GM21576 (cell line): ENCODE results near the gene KIF11.
A peak's percentile ranks its signal among the peaks of the same experiment; 100 is the strongest.
"Not testable (repeated sequence)": the region's sequence is repeated elsewhere in the genome, so short reads cannot be mapped to it uniquely, and the experiment has no call there.

Experiments
- ATAC-seq: cut with Tn5 transposase; IDR thresholded peaks from one replicate; pipeline ENCODE4 v1.9.1; 2021; ENCODE audit warnings: mild to moderate bottlenecking, moderate library complexity; ENCODE audit not compliant: unreplicated experiment

KIF11 gene

DNA sequence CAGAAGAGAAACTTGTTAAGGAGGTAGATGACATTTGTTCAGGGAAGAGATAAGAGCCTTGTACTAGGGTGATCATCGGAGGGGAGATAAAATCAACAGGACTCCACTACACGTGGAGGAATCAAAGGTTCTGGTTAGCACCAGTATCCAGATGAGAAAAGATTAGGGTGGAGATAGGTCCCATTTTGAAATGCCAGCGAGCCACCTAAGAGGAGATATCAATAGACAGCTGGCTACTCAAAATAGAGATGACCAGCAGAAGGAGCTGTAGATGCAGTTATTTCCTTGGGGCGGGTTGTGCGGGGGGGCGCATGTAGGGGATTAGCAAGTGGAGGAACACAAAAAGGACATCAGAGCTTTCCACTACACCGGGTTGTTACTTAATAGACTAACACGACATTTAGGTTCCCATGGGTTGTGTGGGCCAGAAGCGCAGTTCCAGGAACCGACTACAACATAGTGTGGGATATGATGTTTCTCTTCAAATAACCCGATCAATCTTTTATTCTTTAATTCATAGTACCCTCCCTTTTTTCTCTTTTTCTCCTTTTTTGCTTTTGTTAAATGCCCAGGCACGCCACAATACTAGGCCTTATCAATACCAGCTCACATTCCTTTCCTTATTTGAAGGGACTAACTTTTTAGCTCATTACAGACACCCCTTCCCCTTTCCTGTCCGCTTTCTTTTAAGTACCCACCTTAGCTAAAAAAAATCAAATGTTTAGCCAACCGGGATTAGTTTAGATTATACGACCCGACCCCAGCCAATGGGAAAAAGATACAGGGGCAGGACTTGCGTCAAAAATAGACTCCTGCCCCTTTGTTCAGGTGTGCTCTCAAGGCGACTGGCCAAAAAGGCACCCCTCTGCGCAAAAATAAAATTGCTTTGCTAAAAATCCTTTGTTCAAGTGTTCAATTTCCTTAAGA, 2.0 kb upstream of the KIF11 start:
- ATAC-seq: peak; percentile 4

DNA sequence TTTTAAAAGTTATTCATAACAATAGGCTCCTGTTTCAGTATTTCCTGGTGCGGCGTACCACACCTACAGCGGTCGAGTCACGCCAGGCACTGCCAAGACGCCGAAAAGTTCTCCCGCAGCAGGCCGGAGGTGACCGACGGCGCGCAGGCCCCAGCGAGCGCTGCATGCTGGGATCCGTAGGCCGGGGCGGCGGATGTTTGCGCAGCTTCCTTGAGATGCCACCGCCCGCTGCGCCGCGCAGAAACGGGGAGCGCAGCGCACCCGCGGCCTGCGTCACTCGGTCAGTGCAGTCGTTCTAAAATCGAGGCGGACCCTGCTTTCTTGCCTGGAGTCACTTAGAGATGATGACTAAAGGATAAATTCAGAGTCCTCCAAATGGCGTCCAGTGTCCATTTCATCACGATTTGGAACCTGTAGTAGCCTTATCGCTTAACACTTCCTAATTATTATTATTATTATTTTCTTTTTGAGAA, 1.3 kb upstream of the KIF11 start:
- ATAC-seq: peak; percentile 77

DNA sequence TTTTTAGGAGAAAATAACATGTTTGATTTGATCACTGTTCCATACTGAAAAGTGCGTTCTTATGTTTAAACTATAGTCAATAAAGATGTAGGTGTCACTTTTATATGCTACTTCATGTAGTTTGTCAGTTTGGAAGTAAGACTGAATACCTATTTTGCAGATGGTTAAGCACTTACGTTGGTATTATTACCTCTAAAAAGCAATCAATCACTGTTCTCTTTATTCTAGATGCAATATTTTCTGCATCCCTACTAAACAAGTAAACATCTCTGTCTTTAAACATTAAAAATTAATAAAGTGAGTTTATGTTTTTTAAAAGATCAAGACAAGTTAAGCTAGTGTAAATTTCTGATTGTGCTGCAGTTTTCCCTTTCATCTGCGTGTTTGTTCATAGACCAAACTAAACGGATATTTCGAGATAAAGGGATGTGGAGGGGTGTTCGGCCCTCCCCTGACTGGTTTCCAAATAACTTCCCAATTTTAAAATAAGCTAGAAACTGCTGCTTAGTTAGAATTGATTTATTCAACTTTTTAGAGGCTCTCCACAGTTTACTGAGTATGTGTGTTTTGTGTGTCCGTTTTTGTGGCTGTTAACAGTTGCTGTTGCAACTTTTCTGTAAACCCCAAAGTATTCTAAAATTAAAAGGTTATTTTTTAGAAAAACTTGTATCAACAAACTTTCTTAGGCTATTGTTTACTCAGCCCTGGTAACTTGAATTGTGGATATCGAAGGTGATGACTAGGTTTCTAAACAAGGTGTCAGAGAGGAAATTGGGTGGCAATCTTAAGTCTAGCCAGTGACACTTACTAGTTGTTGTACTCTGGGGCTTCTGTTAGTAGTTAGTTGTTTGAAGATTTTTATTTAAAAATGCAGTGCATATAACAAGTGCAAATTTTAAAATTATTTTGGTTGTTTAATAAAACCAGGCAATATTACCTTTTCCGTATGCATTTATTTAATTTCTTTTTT, 974 bp downstream of the KIF11 start:
- ATAC-seq: no peak

DNA sequence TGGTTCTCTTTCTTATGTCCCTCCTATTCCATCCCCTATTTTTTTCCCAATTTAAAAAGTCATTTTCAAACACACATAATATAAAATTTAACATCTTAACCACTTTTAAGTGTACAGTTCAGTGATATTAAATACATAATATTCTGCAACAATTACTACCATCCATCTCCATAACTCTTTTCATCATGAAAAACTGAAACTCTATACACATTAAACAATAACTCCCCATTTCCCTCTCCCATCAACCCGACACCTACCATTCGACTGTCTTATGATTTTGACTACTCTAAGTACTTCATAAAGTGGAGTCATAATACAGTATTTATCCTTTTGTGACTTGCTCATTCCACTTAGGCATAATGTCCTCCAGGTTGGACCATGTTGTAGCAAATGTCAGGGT, 2.6 kb downstream of the KIF11 start:
- no peak for ATAC-seq

DNA sequence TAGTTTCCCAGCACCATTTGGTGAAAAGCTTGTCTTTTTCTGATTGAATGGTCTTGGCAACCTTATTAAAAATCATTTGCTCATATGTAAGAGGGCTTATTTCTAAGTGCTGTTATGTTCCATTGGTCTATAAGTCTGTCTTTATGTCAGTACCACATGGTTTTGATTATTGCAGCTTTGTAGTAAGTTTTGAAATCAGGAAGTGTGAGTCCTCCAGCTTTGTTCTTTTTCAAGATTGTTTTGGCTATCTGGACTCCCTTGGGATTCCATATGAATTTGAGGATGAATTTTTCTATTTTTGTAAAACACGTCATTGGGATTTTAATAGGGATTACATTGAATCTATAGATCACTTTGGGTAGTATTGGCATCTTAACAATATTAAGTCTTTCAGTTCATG, 5.4 kb downstream of the KIF11 start:
- ATAC-seq: no peak

DNA sequence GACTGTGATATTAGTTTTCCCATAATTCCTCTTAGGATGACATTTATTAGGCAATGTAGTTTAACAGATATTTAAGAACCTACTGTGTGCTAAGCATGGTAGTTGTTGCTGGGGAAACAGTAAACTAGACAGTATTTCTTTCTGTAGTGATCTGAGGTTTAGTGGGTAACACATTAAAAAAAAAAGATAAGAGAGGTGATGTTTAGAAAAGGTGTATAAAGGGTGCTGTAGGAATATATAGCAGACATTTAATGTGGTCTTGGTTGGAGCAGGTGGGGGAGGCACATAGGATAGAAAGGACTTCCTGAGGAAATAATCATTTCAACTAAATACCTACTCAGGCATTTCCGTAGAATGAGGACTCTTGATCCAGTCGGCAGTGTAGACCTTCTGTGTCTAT, 11.9 kb downstream of the KIF11 start:
- ATAC-seq: no peak

DNA sequence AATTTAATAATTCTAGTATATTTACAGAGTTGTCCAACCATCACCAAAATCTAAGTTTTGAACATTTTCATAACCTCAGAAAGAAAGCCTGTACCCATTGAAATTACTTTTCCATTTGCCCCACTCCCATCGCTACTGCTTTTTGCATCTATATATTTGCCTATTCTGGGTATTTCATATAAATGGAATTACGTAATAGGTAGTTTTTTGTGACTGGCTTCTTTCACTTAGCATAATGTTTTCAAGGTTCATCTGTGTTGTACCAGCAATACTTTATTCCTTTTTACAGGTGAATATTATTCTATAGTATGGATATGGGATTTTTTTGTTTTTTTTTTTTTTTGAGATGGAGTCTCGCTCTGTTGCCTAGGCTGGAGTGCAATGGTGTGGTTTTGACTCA, 22.6 kb downstream of the KIF11 start:
- no peak for ATAC-seq

DNA sequence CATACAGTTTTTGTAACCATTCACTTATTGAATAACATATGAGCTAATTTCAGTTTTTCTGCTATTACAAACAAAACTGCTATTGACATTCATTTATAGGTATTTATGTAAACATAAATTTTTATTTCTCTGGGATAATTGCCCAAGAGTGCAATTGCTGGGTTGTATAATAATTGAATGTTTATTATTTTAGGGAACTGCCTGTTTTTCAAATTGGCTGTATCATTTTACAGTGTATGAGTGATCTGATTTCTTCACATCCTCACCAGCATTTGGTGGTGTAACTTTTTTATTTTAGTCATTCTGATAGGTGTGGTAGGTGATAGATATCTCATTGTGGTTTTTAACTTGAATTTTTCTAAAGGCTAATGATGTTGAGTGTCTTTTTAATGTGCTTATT, 26.4 kb downstream of the KIF11 start:
- no peak for ATAC-seq

DNA sequence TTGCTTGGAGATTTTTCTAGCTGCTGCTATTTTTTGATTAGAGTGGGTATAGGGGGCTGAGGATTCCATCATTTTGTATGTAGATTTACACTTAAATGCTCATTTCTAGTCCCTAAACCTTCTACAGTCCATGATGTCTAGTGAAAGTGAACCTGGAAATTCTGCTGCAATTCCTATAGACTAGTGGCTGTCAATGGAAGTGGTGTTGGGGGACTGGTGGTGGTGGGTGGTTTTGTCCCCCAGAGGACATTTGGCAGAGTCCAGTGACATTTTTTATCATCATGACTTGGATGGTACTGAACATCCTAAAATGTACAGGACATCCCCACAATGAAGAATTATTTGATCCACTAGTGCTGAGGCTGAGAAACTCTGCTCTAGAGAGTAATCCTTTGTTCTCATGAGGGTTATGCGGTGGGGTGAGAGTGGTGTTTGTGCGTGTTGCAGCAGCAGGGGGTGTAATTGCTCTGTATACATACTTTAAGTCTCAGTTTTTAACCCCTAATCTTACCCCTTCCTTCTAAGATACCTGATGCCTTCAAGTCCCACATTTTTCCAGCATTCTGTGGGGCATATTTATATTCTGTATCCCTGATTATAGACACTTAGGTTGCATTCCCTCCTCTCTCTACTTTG, 35.0 kb downstream of the KIF11 start:
- no peak for ATAC-seq

DNA sequence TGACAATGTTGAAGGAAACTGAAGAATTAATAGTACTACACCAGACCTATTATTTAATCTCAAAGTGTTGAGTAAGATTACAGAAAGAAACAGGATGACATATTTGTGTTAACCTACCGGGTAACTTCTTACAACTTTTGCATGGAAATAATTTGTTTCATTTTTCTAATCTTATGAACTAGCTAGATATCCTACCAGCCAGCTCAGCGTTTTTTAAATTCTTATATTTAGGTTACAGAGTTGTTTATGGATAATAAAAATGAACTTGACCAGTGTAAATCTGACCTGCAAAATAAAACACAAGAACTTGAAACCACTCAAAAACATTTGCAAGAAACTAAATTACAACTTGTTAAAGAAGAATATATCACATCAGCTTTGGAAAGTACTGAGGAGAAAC, 37.0 kb downstream of the KIF11 start:
- no peak for ATAC-seq

DNA sequence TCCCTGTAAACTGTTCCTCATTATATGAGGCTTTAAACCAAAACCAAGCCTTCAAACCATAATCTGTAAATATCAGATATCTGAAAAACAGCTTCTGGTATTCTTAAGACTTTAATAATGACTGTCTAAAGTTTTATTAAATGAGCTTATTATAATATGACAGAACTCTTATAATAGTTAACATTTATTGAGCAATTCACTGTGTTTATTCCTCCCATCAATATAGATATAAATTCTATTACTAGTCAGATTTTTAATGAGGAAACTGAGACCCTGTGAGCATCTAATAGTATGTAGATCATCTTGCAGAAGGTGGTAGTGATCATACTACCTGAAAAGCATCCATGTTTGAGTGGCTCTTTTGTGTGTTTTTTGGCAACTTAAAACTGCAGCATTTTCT, 45.1 kb downstream of the KIF11 start:
- no peak for ATAC-seq

DNA sequence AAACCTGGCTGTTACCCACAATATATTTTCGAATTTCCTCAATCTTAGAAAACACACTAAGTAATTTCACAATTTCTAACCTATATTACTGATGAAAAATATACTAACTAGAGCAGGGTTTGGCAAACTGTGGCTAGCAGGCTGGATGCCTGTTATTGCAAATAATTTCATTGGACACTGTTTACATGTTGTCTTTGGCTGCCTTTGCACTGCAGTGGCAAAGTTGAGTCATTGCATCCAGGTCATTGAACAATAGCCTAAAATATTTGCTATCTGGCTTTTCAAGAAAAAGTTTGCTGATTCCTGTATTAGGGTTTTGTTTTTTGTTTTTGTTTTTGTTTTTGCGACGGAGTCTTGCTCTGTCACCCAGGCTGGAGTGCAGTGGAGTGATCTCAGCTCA, 47.2 kb downstream of the KIF11 start:
- no peak for ATAC-seq

DNA sequence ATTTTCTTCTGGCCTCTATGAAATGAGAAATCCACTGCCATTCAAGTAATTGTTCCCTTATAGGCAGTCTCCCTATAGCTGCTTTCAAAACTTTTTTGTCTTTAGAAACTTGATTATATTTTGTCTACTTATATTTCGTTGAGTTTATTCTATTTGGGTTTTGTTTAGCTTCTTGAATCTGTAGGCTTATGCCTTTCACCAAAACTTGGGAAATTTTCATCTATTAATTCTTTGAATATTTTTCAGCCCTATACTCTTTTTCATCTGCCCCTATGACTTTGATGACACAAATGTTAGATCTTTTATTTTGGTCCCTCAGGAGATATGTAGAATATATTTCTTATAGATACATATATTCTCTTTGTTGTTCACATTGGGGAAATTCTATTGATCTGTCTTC, 48.6 kb downstream of the KIF11 start:
- ATAC-seq: no peak

DNA sequence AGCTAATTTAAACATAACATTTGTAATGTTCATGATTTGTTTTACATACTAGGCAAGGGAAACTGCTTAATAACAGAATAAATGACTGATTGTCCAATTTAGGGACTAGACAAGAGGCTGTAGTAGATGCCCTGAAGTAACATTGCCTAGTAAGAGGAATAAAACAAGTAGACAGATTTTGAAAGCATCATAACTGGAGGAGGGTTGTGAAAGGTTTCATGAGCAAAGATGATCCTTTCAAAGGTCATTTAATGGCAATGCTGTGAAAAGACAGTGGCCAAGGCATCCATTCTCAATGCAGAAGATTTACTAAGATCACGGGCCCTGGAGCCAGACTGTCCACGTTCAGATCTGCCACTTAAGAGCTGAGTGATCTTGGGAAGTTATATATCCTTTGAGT, 52.0 kb downstream of the KIF11 start:
- ATAC-seq: no peak

DNA sequence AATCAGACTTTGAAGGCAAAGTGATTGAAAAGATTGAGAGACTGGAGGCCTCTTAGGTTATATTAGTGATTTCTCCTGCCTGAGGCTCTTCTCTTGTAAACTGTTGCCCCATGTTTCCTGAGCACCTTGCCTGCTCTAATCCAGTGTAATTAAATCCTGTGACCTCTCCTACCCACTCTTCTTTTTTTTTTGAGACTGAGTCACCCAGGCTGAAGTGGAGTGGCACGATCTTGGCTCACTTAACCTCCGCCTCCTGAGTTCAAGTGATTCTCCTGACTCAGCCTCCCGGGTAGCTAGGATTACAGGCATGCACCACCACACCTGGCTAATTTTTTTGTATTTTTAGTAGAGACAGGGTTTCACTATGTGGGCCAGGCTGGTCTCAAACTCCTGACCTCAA, 57.9 kb downstream of the KIF11 start:
- ATAC-seq: not testable (repeated sequence)

DNA sequence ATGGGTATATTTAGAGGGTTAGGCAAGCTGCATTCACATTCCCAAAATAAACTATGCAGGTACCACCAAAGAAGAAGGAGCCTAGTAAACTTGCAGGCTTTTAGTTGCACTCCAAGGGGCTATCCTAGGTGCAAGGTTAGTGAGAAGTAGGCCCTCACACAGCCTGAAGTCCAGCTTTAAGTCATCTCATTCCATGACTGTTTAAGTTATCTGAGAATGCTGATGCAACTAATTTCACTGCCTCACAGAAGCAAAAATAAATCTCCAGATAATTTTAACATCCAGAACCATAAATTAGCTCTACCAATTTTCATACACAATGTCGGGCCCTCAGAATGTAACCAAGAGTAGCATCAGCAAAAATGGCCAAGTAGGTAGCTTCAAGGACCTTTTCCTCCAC, 62.5 kb downstream of the KIF11 start:
- no peak for ATAC-seq

DNA sequence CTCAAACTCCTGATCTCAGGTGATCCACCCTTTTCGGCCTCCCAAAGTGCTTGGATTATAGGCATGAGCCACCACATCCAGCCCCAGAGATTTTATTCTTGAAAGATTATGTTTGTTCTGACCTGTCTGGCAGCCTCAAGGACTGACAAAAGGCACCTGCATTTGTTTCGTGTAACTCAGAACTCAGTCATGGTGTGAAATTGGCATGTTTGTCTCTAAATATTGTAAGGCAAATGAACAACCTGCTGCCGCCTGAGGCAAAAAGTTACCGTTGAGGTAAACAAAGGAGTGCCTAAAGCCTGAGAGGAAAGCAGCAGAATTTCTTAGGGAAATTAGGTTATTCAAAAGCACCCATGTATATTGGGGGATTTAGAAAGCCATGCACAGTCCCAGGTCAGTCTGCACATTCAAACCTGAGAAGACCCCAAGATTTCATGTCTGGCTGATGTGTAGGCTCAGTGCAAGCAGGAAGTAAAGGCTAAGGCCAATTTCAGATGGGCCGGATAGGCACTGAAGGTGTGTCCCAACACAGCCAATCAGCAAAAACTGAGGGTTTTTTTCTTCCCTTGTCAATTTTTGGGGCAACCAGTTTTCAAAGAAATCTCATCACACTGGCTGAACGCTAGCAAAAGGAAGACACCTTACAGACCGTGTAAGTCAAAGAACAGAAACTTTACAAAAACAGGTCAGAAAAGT, 63.5 kb downstream of the KIF11 start:
- no peak for ATAC-seq

DNA sequence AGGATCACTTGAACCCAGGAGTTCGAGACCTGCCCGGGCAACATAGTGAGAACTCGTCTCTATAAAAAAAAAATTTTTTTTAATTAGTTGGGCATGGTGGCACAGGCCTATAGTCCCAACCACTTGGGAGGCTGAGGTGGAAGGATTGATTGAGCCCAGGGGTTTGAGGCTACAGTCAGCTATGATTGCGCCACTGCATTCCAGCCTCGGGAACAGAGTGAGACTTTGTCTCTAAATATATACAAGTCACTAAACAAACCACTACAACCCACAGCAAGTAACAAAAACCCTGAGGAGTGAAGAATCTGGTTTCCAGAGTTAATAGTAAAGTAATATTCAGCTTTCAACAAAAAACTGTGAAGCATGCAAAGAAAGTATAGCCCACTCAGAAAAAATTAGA, 64.1 kb downstream of the KIF11 start:
- ATAC-seq: no peak

DNA sequence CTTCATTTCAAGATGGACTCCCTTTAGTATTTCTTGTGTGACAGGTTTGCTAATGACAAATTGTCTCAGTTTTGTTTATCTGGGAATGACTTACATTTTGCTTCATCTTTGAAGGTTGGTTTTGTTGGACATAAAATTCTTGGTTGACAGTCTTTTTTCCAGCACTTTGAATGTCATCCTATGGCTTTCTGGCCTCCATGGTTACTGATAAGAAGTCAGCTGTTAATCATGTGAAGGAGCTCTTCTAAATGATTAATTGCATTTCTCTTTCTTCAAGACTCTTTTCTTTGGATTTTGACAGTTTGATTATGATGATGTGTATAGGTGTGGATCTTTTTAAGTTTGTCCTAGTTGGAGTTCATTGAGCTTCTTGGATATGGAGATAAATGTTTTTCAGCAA, 69.9 kb downstream of the KIF11 start:
- no peak for ATAC-seq

DNA sequence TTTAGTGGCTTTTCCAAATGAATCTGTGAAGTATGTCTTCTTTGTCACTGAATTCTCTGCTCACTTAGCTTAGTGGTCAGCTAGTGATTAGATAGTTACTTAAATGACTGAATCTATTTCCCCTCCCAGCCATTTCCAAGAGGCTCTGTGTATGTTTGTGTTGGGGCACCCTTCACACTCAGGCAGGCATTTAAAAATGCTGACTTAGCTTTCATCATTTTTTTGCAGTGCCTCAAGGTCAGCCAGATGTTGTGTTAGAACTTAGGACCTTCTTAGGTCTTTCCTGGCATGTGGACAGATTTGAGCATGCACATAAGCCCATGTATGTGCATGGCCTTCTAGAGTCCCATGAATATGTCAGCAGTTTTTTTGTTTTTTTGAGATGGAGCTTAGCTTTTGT, 71.4 kb downstream of the KIF11 start:
- ATAC-seq: no peak

DNA sequence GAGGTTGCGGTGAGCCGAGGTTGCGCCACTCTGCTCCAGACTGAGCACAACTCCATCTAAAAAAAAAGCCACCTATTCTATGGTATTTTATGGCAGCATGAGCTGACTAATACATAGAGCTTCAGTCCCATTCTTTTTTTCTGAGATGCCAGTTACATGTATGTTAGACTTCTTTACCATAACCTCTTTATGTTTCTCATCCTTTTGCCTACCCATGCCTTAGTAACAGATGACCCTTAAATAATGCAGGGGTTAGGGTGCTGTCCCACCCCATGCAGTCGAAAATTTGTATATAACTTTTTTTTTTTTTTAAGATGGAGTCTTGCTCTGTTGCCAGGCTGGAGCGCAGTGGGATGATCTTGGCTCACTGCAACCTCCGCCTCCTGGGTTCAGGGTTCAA, 74.1 kb downstream of the KIF11 start:
- ATAC-seq: no peak
